Neural progenitor cell (in vitro differentiated cells): ENCODE measurements around the gene SRRM4.

Experiments used
- CTCF ChIP-seq: fragments of 200-600 bp; sonication (generic); IDR thresholded peaks from 2 replicates; pipeline ENCODE4 v1.5.1; 2017; ENCODE audit warnings: antibody characterized with exemption, mild to moderate bottlenecking
- EZH2 ChIP-seq: fragments of 200-600 bp; sonication (generic); IDR thresholded peaks from 2 replicates; pipeline ENCODE4 v1.6.1; 2017; ENCODE audit warnings: antibody characterized with exemption, mild to moderate bottlenecking, moderate library complexity
- EZH2phosphoT487 ChIP-seq: fragments of 200-600 bp; sonication (generic); IDR thresholded peaks from 2 replicates; pipeline ENCODE4 v1.6.1; 2017; ENCODE audit warnings: antibody characterized with exemption

DNA sequence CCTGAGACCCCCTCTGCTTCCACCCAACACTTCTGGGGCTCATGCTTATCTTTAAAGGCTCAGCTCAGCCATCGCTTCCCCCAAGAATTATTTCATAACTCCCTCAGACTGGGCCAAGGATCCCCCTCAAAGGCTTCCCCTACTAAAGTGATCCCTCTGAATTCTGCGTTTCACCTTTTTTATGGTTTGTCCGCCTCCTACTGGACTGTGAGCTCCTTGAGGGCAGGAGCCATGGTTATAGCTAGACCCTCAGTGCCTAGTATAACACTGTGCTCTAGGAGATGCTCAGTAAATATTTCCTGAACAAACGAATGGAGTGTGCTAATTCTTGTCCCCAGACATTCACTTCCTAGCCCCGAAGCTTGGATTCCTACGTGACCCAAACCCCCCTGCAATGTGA is 20.5 kb upstream of the SRRM4 start:
- TF ChIP-seq EZH2phosphoT487 = no peak
- TF ChIP-seq CTCF = no peak
- TF ChIP-seq EZH2 = no peak
